GM19351 (cell line): Measurements from ENCODE around the gene DIP2A.
"Not testable (repeated sequence)": the region's sequence is repeated elsewhere in the genome, so short reads cannot be mapped to it uniquely, and the experiment has no call there.

Experiments used
- ATAC-seq: cut with Tn5 transposase; IDR thresholded peaks from one replicate; pipeline ENCODE4 v1.9.1; 2021; ENCODE audit warnings: mild to moderate bottlenecking, moderate library complexity; ENCODE audit not compliant: unreplicated experiment

Gene DIP2A

GRCh38 chr21:46424621-46425020, 34.1 kb upstream of the DIP2A start:
- no peak for ATAC-seq

DNA sequence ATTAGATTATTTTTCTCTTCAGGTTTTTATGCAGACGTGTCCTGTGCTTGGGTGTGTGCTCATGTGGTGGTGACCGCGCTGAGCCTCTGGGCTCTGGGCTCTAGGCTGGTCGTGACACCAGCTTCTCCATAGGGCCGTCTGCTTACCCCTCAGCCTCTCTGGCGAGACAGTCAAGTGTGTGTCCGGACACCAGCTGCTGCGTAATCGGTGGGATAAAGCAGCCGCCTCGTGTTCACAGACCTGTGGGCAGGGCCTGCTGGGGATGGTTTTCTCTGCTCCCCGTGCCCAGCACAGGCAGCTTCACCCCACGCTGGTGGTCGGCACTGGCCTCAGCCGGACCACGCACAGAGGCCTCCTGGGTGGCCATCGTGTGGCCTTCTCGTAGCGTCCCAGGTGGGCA, 33.6 kb upstream of the DIP2A start:
- ATAC-seq = no peak

GRCh38 chr21:46425571-46425970, 33.1 kb upstream of the DIP2A start:
- ATAC-seq = no peak

DNA sequence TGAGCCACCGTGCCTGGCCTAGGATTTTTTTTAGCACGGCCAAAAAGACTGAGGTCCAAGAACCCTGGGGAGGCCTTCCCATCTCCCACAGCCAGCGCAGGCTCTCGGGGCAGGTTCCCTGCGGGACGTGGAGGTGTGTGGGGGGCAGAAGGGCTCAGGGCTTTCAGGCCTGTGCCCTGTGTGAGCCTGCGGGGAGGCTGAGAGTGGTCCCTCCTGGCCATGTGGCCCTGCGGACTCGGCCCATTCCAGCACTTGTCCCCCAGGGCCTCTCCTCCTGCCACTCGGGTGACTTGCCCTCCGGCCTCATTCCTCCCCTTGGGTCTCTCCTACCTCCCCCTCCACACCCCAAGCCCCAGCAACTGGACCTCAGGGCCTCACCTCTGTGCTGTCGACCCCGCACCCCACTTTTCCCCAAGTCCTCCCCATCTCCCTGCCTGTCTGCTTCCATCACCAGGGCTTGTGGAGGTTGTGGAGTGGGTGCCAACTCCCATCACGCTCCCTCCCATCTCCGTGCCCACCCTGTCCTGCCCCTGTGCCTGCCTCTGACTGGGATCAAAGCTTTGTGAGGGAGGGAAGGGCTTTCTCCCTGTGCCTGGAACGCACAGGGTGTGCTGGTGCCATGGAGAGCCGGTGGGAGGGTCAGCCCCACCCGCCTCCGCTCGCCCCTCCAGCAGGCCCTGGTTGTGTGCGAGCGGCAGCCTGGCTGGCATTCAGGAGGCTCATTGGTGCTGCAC, 32.2 kb upstream of the DIP2A start:
- no peak for ATAC-seq

DNA sequence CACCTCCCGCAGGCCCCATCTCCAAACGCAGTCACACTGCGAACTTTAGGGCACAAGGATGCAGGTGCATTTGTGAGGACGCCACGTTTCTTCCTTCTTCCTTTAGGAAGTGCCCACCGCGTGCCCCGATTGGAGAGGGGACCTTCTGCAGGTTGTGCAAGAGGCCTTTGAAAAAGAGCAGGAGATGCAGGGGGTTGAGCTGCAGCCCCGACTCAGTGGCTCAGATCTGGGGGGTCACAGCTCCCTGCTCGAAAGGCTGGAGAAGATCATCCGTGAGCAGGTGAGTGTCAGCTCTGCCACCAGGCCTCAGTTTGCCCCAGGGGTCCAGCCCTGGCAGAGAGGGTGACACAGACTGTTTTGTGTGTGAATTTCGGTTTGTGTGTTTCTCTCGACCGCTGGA, 31.2 kb upstream of the DIP2A start:
- no peak for ATAC-seq

GRCh38 chr21:46428286-46428685, 30.4 kb upstream of the DIP2A start:
- no peak for ATAC-seq

DNA sequence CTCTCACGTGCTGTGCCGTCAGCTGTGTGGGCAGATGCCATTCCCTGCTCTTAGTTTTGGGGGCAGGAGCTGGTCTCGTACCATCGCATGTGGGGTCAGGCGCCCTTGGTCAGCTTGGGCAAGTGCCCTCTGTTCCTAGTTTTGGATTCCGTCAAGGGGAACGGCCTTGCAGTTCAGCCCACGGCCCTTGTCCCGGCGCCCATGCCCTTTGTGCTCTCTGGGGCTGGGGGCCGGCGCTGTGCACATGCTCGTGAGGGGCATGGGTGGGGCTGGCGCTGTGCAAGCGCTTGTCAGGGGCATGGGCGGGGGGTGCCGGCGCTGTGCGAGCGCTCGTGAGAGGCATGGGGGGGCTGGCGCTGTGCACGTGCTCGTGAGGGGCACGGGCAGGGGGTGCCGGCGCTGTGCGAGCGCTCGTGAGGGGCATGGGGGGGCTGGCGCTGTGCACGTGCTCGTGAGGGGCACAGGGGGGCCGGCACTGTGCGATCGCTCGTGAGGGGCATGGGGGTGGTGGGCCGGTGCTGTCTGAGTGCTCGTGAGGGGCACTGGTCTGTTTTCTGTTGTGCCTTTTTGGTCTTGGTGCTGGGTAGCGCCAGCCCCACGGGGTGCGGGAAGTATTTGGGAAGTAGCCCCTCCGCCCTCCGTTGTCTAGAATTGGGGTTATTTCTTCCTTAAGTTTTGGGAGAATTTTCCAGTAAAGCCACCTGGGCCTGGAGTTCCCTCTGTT, 29.5 kb upstream of the DIP2A start:
- ATAC-seq = no peak

GRCh38 chr21:46429754-46430681, 28.7 kb upstream of the DIP2A start:
- ATAC-seq = no peak

DNA sequence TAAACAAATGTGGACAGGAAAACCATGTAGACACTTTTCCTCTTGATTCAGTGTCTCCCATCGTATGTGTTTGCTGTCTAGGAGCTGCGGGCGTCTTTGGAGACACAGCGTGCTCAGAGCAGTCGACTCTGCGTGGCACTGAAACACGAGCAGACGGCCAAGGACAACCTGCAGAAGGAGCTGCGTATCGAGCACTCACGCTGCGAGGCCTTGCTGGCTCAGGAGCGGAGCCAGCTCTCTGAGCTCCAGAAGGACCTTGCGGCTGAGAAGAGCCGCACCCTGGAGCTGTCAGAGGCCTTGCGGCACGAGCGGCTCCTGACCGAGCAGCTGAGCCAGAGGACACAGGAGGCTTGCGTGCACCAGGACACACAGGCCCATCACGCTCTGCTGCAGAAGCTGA, 27.2 kb upstream of the DIP2A start:
- ATAC-seq = no peak

- no peak for ATAC-seq
Measured at GRCh38 chr21:46431884-46432488, 26.7 kb upstream of the DIP2A start.

DNA sequence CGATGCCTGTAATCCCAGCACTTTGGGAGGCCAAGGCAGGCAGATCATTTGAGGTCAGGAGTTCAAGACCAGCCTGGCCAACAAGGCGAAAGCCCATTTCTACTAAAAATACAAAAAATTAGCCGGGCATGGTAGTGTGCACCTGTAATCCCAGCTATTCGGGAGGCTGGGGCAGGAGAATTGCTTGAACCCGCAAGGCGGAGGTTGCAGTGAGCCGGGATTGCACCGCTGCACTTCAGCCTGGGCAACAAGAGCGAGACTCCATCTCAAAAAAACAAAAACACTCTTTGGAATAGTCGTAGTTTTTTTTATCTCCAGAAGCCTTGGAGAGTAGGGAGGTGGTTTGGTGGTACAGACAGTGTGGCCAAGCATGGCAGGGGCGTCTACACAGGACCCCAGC, 25.6 kb upstream of the DIP2A start:
- not testable (repeated sequence) for ATAC-seq

- no peak for ATAC-seq
Measured at GRCh38 chr21:46434322-46434958, 24.3 kb upstream of the DIP2A start.

GRCh38 chr21:46435786-46436227, 22.9 kb upstream of the DIP2A start:
- no peak for ATAC-seq

GRCh38 chr21:46436621-46437020, 22.1 kb upstream of the DIP2A start:
- no peak for ATAC-seq

GRCh38 chr21:46437096-46437498, 21.6 kb upstream of the DIP2A start:
- no peak for ATAC-seq

GRCh38 chr21:46437511-46437910, 21.2 kb upstream of the DIP2A start:
- no peak for ATAC-seq

DNA sequence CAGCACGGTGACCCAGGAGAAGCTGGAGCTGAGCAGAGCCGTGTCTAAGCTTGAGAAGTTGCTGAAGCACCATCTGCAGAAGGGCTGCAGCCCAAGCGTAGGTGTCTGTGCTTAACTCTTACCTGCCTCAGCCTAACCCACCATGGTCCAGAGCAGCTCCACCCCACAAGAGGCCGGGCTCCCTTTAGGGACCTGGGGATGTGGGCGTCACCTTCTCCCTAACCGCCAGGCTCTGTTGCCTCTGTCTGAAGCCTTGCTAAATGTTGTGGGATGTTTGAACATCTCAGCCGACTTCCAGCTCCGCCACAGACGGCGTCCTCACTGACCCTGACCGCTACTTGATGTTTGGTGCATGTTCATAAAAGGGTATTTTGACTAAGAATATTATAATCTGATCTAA, 20.4 kb upstream of the DIP2A start:
- no peak for ATAC-seq

DNA sequence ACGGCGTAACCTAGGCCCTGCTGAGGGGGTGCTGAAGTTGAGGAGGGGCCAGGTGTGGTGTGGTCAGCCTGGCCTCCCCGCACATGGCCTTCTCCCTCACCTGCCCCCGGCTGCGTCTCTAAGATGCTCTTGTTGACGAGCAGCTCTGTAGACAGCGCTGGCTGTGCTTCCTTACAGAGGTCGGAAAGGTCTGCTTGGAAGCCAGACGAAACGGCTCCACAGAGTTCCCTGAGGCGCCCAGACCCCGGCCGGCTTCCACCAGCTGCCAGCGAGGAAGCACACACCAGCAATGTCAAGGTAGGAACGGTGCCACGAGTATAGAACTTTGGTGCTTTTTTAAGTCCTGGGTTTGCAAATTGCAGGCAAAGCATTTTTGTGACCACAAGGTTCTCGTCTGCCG, 18.8 kb upstream of the DIP2A start:
- ATAC-seq = no peak

DNA sequence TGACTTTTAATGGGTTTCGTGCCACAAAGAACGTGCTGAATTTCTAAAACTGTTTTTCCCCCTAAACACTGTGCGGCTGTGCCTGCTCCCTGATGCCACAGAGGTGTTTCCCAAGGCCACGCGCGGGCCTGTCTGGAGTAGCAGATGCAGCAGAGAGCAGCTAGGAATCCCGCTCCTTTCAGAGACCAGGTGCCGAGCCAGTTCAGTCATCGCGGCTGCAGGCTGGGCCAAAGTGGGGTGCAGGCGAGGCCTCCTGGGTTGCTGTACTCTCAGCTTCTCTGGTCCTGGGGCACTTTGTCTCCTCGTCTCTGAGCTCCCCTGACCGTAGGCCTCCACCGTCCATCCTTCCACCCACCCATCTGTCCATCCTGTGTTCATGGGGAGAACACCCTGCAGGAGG, 17.4 kb upstream of the DIP2A start:
- no peak for ATAC-seq

- no peak for ATAC-seq
Measured at GRCh38 chr21:46441961-46442498, 16.7 kb upstream of the DIP2A start.
